IMR-90 (cell line): ENCODE data around the gene SLC38A5. TPM values are rescaled to one million over a fixed set of nuclear protein-coding genes. Genes with fewer than 3 reads are reported as not detected.

Experiments used
- ATAC-seq: fragments of 200-7000 bp; cut with Tn5 transposase; 2 replicates; pipeline ENCODE4 v1.9.1; 2020; ENCODE audit warnings: low read depth, mild to moderate bottlenecking, moderate library complexity
- BruUV-seq: library from RNA; stranded (reverse); fragments of 400-500 nt; replicated peaks from 2 replicates; lab custom pipeline; 2021; lab: Mats Ljungman, UMichigan
- CTCF ChIA-PET: fragments of 300-600 bp; formaldehyde crosslinking; extraction: SDS; loops from one replicate; lab custom pipeline; 2021; ENCODE audit warnings: antibody characterized with exemption; lab: Yijun Ruan, JAX
- POLR2A ChIA-PET: fragments of 300-600 bp; sonication (Branson Sonifier 250); formaldehyde crosslinking; loops from one replicate; lab custom pipeline; 2022; ENCODE audit warnings: antibody characterized with exemption; ENCODE audit not compliant: unreplicated experiment; lab: Charles Lee
- DNase-seq: peaks from one replicate; pipeline ENCODE4 v3.0.0; 2013
- H2AFZ ChIP-seq: replicated peaks from 2 replicates; pipeline ENCODE3; 2013; ENCODE audit warnings: low read length, mild to moderate bottlenecking; ENCODE audit not compliant: poor library complexity
- H2AK5ac ChIP-seq: 2 replicates; pipeline ENCODE4 v1.6.1; 2013; ENCODE audit warnings: low read depth, low read length, inconsistent platforms
- H2AK9ac ChIP-seq: replicated peaks from 2 replicates; pipeline ENCODE3; 2013; ENCODE audit warnings: mild to moderate bottlenecking, low read depth, low read length, moderate library complexity; ENCODE audit not compliant: poor library complexity
- H2BK120ac ChIP-seq: 2 replicates; pipeline ENCODE4 v1.6.1; 2013; ENCODE audit warnings: low read depth, low read length, inconsistent platforms
- H2BK15ac ChIP-seq: 3 replicates; pipeline ENCODE4 v1.6.1; 2013; ENCODE audit warnings: low read depth, low read length, inconsistent platforms
- H2BK20ac ChIP-seq: 2 replicates; pipeline ENCODE4 v1.6.1; 2013; ENCODE audit warnings: low read depth, mild to moderate bottlenecking, inconsistent platforms, low read length, moderate library complexity
- H2BK5ac ChIP-seq: 2 replicates; pipeline ENCODE4 v1.6.1; 2013; ENCODE audit warnings: mild to moderate bottlenecking, low read depth, low read length, inconsistent platforms; ENCODE audit not compliant: poor library complexity, severe bottlenecking
- H3K14ac ChIP-seq: replicated peaks from 2 replicates; pipeline ENCODE4 v1.6.1; 2013; ENCODE audit warnings: low read depth, low read length, inconsistent platforms
- H3K18ac ChIP-seq: 2 replicates; pipeline ENCODE4 v1.6.1; 2013; ENCODE audit warnings: low read depth, low read length, control low read depth
- H3K23ac ChIP-seq: 2 replicates; pipeline ENCODE4 v1.6.1; 2013; ENCODE audit warnings: low read depth, low read length, inconsistent platforms
- H3K27ac ChIP-seq: 2 replicates; pipeline ENCODE4 v1.5.1; 2013; ENCODE audit warnings: mild to moderate bottlenecking, control low read depth, low read length; ENCODE audit not compliant: insufficient read depth
- H3K27me3 ChIP-seq: 2 replicates; pipeline ENCODE4 v1.6.1; 2013; ENCODE audit warnings: low read length; ENCODE audit not compliant: control insufficient read depth, insufficient read depth
- H3K36me3 ChIP-seq: 2 replicates; pipeline ENCODE4 v1.6.1; 2013; ENCODE audit warnings: low read length, mixed read lengths; ENCODE audit not compliant: control insufficient read depth, insufficient read depth
- H3K4ac ChIP-seq: 2 replicates; pipeline ENCODE4 v1.6.1; 2013; ENCODE audit warnings: low read depth, low read length, inconsistent platforms
- H3K4me1 ChIP-seq: 2 replicates; pipeline ENCODE4 v1.6.1; 2013; ENCODE audit warnings: low read length, mixed read lengths; ENCODE audit not compliant: control insufficient read depth, insufficient read depth
- H3K4me2 ChIP-seq: 2 replicates; pipeline ENCODE4 v1.6.1; 2013; ENCODE audit warnings: low read depth, mild to moderate bottlenecking, control low read depth, low read length, moderate library complexity
- H3K4me3 ChIP-seq: 2 replicates; pipeline ENCODE4 v1.5.1; 2013; ENCODE audit warnings: low read depth, mild to moderate bottlenecking, control low read depth, low read length, moderate library complexity; ENCODE audit not compliant: insufficient read depth
- H3K56ac ChIP-seq: 2 replicates; pipeline ENCODE4 v1.6.1; 2013; ENCODE audit warnings: low read length, inconsistent platforms; ENCODE audit not compliant: insufficient read depth; ENCODE audit errors: extremely low read depth
- H3K79me1 ChIP-seq, 2 experiments: 2 replicates each; pipeline ENCODE4 v1.6.1; 2013; ENCODE audit warnings: low read length in 2 of 2, inconsistent platforms in 1 of 2, low read depth in 1 of 2
- H3K9ac ChIP-seq: 2 replicates; pipeline ENCODE4 v1.6.1; 2013; ENCODE audit warnings: low read depth, low read length, control low read depth
- H3K9me1 ChIP-seq: 2 replicates; pipeline ENCODE4 v1.6.1; 2013; ENCODE audit warnings: low read length, inconsistent platforms; ENCODE audit not compliant: insufficient read depth
- H3K9me3 ChIP-seq: 2 replicates; pipeline ENCODE4 v1.6.1; 2013; ENCODE audit warnings: low read length; ENCODE audit not compliant: control insufficient read depth, insufficient read depth
- H4K20me1 ChIP-seq: 2 replicates; pipeline ENCODE4 v1.6.1; 2013; ENCODE audit warnings: low read length, inconsistent platforms; ENCODE audit not compliant: insufficient read depth
- H4K5ac ChIP-seq: 2 replicates; pipeline ENCODE4 v1.6.1; 2013; ENCODE audit warnings: mild to moderate bottlenecking, low read depth, low read length, control low read depth
- H4K8ac ChIP-seq, 2 experiments: 2 replicates each; pipeline ENCODE4 v1.6.1; 2013; ENCODE audit warnings: low read depth in 2 of 2, low read length in 2 of 2, control low read depth in 1 of 2, inconsistent platforms in 1 of 2
- H4K91ac ChIP-seq: 2 replicates; pipeline ENCODE4 v1.6.1; 2013; ENCODE audit warnings: low read depth, low read length, inconsistent platforms; ENCODE audit not compliant: insufficient read depth
- BHLHE40 ChIP-seq: fragments of 150-350 bp; IDR thresholded peaks from 2 replicates; pipeline ENCODE4 v1.6.1; 2016; ENCODE audit warnings: mild to moderate bottlenecking, low read depth, low read length
- CEBPB ChIP-seq: IDR thresholded peaks from 2 replicates; pipeline ENCODE4 v1.6.1; 2012; ENCODE audit warnings: low read depth, low read length, improper control_type of control experiment
- CTCF ChIP-seq: conservative IDR thresholded peaks from 2 replicates; pipeline ENCODE4 v1.5.1; 2012; ENCODE audit warnings: mild to moderate bottlenecking, low read depth, low read length, improper control_type of control experiment
- MAFK ChIP-seq: IDR thresholded peaks from 2 replicates; pipeline ENCODE4 v1.6.1; 2012; ENCODE audit warnings: low read depth, low read length, improper control_type of control experiment
- MAZ ChIP-seq: IDR thresholded peaks from 2 replicates; pipeline ENCODE4 v1.6.1; 2012; ENCODE audit warnings: low read depth, mild to moderate bottlenecking, low read length, improper control_type of control experiment, moderate library complexity, borderline replicate concordance
- MXI1 ChIP-seq: IDR thresholded peaks from 2 replicates; pipeline ENCODE4 v1.6.1; 2012; ENCODE audit warnings: low read depth, mild to moderate bottlenecking, low read length, moderate library complexity, borderline replicate concordance
- POLR2A ChIP-seq: IDR thresholded peaks from 2 replicates; pipeline ENCODE4 v1.6.1; 2012; ENCODE audit warnings: mild to moderate bottlenecking, low read depth, low read length
- RAD21 ChIP-seq: IDR thresholded peaks from 2 replicates; pipeline ENCODE4 v1.6.1; 2012; ENCODE audit warnings: low read length, improper control_type of control experiment
- RFX5 ChIP-seq: IDR thresholded peaks from 2 replicates; pipeline ENCODE4 v1.8.0; 2012; ENCODE audit warnings: low read depth, mild to moderate bottlenecking, low read length, moderate library complexity
- SMC3 ChIP-seq: fragments of 150-350 bp; IDR thresholded peaks from 2 replicates; pipeline ENCODE4 v1.6.1; 2016; ENCODE audit warnings: low read depth, mild to moderate bottlenecking, antibody characterized with exemption, low read length, moderate library complexity
- USF2 ChIP-seq: fragments of 150-350 bp; IDR thresholded peaks from 2 replicates; pipeline ENCODE4 v1.6.1; 2017; ENCODE audit warnings: mild to moderate bottlenecking, antibody characterized with exemption, low read length, low read depth
- WGBS, 2 experiments: methylation state at CpG; one replicate each; pipeline versions ENCODE4 v1.1.5 to v1.1.7; 2013; ENCODE audit warnings: missing lambda C conversion rate in 2 of 2; ENCODE audit not compliant: insufficient read length in 1 of 2; ENCODE audit errors: extremely low coverage in 2 of 2; 5-methylcytosine and 5-hydroxymethylcytosine counted together
- dilution Hi-C: fragments of 300-500 bp; cut with HindIII; formaldehyde crosslinking; loops from one replicate; pipeline ENCODE4 v1.14.3; 2018; ENCODE audit warnings: low sequenced_read_pairs; ENCODE audit not compliant: unreplicated experiment
- in situ Hi-C: fragments of 300-500 bp; cut with MboI; formaldehyde crosslinking; loops from 3 replicates; pipeline ENCODE4 v1.14.3; 2019; ENCODE audit warnings: low sequenced_read_pairs, inconsistent platforms, mixed read lengths
- intact Hi-C: fragments of 100-400 bp; cut with micrococcal nuclease; formaldehyde crosslinking; loops from 2 replicates; pipeline ENCODE4 v1.10.0; 2022
- polyA plus RNA-seq, 3 experiments: library from polyadenylated mRNA; depleted of rRNA; stranded (reverse); fragments of >200 nt; gene quantifications; 2 replicates each; pipeline ENCODE4 v1.2.3, GENCODE V29; 2012; ENCODE audit warnings: low replicate concordance in 1 of 3
- total RNA-seq: library from RNA; depleted of rRNA; stranded (reverse); fragments of >200 nt; gene quantifications from 2 replicates; pipeline ENCODE4 v1.2.3, GENCODE V29; 2012
- TF ChIP-seq, protein P1 (sequence below): fragments of 150-350 bp; IDR thresholded peaks from 2 replicates; pipeline ENCODE4 v1.6.1; 2016; ENCODE audit warnings: low read depth, mild to moderate bottlenecking, low read length, moderate library complexity, borderline replicate concordance

Gene SLC38A5
- total and polyA plus RNA-seq, 2 of the 4 experiments (the other 2 are of a cell fraction): 12.2 to 20.4 TPM

- Histone ChIP-seq H4K91ac (no peak overlapping the region), H2AK5ac (no peak overlapping the region), H3K4me1 (no peaks in the 10 kb centered on the region), H2AK9ac (no peak overlapping the region), H3K56ac (no peak overlapping the region), H3K36me3 (no peaks in the 10 kb centered on the region), H3K79me1 (peaks cover 4 to 7% of the 10 kb centered on the region in 2 experiments; a peak in 3 of 4 replicates), H3K4ac (no peak overlapping the region), H4K5ac (no peak overlapping the region), H2BK15ac (no peak overlapping the region), H2BK5ac (no peak overlapping the region), H4K8ac (no peak overlapping the region), H3K4me2 (no peak overlapping the region), H3K9ac (no peak overlapping the region), H3K9me3 (no peaks in the 10 kb centered on the region), H3K27ac (no peak overlapping the region), H3K14ac (no peak overlapping the region), H2BK20ac (no peak overlapping the region), H3K9me1 (no peaks in the 10 kb centered on the region), H2AFZ (no peak overlapping the region), H3K27me3 (no peaks in the 10 kb centered on the region; the same call in 1 of the 2 replicates), H3K4me3 (no peak overlapping the region), H2BK120ac (no peak overlapping the region), H4K20me1 (no peaks in the 10 kb centered on the region), H3K23ac (no peak overlapping the region), H3K18ac (no peak overlapping the region)
- dilution Hi-C loops: no loop called here
- in situ Hi-C loops: no loop called here
- TF ChIP-seq POLR2A: no peak
- no peak for TF ChIP-seq BHLHE40
- no peak for TF ChIP-seq MAZ
- TF ChIP-seq CTCF: no peak
- TF ChIP-seq RAD21: no peak
- no peak for TF ChIP-seq CEBPB
- TF ChIP-seq RFX5: no peak
- TF ChIP-seq SMC3: no peak
- TF ChIP-seq, protein P1, sequence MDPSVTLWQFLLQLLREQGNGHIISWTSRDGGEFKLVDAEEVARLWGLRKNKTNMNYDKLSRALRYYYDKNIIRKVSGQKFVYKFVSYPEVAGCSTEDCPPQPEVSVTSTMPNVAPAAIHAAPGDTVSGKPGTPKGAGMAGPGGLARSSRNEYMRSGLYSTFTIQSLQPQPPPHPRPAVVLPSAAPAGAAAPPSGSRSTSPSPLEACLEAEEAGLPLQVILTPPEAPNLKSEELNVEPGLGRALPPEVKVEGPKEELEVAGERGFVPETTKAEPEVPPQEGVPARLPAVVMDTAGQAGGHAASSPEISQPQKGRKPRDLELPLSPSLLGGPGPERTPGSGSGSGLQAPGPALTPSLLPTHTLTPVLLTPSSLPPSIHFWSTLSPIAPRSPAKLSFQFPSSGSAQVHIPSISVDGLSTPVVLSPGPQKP: no peak
- no peak for TF ChIP-seq MAFK
- no peak for TF ChIP-seq MXI1
- no peak for TF ChIP-seq USF2
- ChIA-PET CTCF (no interaction called here), POLR2A (no interaction called here)
- ATAC-seq (no peak), DNase-seq (no peak)
- no TSS peak for BruUV-seq
- no CpG with 5 or more reads among the region's 7 CpGs for WGBS, 2 experiments
- intact Hi-C loops: no loop called here
Observed at GRCh38 chrX:48504261-48504660, 34.2 kb upstream of the SLC38A5 start.
